Right ventricle myocardium inferior (tissue), 1 donor: Measurements from ENCODE around the gene FGGY. TPM values are rescaled to one million over a fixed set of nuclear protein-coding genes. Genes with fewer than 3 reads are reported as not detected.
A peak's percentile ranks its signal among the peaks of the same experiment; 100 is the strongest.
"Not testable (repeated sequence)": the region's sequence is repeated elsewhere in the genome, so short reads cannot be mapped to it uniquely, and the experiment has no call there.

ENCODE experiments used
- ATAC-seq: fragments of 200-7000 bp; cut with Tn5 transposase; one replicate; pipeline ENCODE4 v1.9.1; 2020; ENCODE audit warnings: mild to moderate bottlenecking, moderate library complexity
- DNase-seq: peaks from one replicate; pipeline ENCODE4 v3.0.0; 2021; ENCODE audit errors: missing footprints
- intact Hi-C: fragments of 100-400 bp; cut with DNase I; formaldehyde crosslinking; loops from one replicate; pipeline ENCODE4 v1.11.0; 2022
- total RNA-seq: library from RNA; stranded (reverse); fragmentation: NEBNext Ultra II Directional; extraction: Animal tissue kit (Norgen Biotek cat#: 25700); gene quantifications from one replicate; pipeline ENCODE4 v1.2.1, GENCODE V29; 2021
- donor health status: DM: no; HTN: yes; CAD: no; lungs with severe emphysema.

FGGY gene
- total RNA-seq, 1 donor from 2014 or later = 28.5 TPM

DNA sequence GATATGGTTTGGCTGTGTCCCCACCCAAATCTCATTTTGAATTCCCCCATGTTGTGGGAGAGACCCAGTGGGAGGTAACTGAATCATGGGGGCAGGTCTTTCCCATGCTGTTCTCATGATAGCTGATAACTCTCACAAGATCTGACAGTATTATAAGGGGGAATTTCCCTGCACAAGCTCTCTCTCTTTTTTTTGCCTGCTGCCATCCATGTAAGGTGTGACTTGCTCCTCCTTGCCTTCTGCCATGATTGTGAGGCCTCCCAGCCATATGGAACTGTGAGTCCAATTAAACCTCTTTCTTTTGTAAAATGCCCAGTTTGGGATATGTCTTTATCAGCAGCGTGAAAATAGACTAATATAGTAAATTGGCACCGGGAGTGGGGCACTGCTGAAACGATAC is 439.0 kb downstream of the FGGY start:
- DNase-seq, intact Hi-C loops, ATAC-seq: not testable (repeated sequence)

DNA sequence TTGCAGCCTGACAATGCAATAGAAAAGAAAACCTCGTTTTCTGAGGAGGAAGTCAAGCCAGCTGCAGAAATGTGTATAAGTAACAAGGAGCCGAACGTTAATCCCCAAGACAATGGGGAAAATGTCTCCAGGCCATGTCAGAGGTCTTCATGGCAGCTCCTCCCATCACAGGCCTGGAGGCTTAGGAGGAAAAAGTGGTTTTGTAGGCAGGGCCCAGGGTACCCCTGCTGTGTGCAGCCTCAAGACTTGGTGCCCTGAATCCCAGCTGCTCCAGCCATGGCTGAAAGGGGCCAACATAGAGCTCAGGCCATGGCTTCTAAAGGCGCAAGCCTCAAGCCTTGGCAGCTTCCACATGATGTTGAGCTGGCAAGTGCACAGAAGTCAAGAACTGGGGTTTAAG is 439.9 kb downstream of the FGGY start:
- intact Hi-C loops = no loop called here
- no peak for DNase-seq
- no peak for ATAC-seq

DNA sequence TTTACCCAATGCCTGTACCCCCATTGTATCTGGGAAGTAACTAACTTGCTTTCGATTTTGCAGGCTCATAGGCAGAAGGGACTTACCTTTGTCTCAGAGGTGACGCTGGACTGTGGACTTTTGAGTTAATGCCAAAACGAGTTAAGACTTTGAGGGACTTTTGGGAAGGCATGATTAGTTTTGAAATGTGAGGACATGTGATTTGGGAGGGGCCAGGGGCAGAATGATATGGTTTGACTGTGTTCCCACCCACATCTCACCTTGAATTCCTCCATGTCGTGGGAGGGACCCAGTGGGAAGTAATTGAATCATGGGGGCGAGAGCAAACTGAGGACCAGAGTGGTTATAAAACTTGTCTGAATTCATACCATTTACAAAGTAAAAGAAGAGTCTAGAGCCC is 440.7 kb downstream of the FGGY start:
- ATAC-seq = no peak
- intact Hi-C loops = no loop called here
- DNase-seq = no peak

DNA sequence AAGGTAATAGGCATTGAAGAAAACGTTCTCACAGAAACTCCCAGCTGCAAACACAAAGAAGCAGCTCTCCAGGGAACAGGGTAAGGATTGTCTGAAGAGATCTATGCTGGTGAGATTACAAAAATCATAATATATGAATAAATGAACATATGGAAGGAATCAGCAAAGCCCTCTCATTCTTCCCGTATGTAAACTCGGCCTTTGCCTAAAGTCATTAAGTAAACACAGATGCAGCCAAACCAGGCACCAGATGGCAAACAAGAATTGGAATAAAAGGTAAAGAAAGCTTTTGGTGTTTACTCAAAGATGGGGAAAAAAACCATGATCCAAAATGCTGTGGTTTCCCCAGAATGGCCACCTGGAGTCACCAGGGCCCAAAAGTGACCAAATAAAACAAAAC is 441.3 kb downstream of the FGGY start:
- intact Hi-C loops = no loop called here
- DNase-seq (no peak), ATAC-seq (no peak)

DNA sequence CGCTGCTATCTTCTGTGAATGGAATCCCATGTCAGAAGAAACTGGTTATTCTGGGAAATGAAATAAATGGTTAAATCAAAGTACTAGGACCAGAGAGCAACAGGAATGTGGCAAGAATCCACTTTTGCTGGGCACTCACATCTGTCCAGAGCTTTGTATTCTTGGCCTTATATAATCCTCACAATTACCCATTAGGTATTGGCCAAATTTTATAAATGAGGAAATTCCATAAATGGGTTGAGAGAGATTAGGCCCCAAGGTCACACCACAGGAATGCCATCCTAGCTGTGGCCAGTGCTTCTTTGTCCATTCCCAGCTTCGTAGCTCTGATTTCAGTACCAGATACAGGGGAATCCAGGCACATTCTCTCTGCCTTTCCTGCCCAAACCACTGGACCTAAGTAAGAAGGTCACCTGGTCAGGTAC is 441.7 kb downstream of the FGGY start:
- ATAC-seq (no peak), DNase-seq (no peak)
- intact Hi-C loops = no loop called here

DNA sequence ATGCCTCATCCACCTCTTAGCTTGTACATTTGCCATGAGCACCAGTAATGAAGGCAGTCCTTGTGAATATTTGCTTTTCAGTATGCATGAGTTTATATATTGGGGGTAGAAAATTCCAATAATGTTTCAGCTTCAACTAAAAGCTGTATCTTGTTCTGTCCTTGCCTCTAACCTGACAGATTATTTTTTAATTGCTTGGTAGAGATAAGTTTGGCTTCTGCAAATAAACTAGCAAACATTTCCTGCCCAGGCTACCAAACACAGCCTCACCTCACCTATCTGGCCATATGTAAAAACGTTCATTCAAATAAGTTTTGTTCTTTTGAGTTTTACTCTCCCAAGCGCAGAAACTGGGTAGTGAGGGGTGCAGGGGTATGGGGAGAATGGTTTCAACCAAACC is 442.2 kb downstream of the FGGY start:
- intact Hi-C loops = no loop called here
- ATAC-seq = no peak
- DNase-seq = no peak

DNA sequence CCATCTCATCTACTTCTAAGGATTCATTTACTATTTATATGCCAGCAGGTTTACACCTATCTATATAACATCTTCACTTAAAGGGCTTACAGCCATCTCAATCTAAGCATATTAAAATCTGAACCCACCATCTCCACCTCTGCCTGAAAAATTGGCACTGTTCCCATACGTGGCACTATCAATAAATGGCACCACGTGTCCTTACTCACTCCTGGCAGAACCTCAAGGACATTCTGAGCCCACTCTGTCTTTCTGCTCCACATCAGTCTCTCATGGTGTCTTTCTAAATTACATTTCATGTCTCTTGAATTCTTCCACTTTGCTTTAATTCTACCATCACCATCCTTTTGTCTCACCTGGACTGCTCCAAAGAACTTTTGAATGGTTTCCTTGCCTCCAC is 445.6 kb downstream of the FGGY start:
- no peak for DNase-seq
- intact Hi-C loops = loop anchor here (2.0 kb wide), 1 partner anchor 24 kb away; no protein-coding TSS in a partner anchor
- peak; percentile 29 for ATAC-seq

DNA sequence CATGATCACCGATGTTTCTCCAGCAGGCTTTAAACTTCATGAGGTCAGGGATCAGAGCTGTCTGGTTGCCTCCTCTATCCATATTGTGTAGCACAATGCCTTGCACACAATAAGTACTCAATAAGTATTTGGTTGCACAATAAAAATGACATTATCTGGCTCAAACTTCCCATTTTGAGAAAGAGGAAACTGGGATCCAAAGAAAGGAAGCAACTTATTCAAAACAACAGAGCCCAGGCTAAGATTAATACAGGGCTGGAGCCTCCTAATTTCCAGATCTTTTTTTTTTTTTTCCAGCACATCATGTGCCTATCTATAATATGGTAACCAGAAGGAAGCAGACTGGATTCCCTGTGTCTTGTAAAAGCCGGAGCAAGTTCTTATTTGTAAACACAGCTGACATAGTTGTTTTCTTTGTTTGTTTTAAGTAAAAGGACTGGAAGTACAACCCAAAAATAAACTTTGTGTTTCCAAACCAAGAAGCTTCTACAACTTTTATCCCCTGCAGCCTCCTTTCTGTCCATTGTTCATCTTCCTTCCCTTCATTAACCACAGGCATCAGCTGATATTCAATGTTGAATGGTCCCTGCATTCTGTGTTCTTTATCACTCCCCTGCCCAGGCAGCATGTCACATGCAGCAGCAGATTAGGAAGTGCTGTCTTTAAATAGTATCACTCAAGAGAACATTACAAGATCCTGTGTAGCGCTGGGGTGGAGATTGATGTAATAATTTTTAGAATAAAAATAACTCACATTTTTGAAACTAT is 446.6 kb downstream of the FGGY start:
- intact Hi-C loops = loop anchor here (2.0 kb wide), 1 partner anchor 25 kb away; no protein-coding TSS in a partner anchor
- DNase-seq (no peak), ATAC-seq (peak; percentile 89)

GRCh38 chr1:59747420-59748024 is 450.6 kb downstream of the FGGY start:
- intact Hi-C loops = no loop called here
- DNase-seq = no peak
- no peak for ATAC-seq

DNA sequence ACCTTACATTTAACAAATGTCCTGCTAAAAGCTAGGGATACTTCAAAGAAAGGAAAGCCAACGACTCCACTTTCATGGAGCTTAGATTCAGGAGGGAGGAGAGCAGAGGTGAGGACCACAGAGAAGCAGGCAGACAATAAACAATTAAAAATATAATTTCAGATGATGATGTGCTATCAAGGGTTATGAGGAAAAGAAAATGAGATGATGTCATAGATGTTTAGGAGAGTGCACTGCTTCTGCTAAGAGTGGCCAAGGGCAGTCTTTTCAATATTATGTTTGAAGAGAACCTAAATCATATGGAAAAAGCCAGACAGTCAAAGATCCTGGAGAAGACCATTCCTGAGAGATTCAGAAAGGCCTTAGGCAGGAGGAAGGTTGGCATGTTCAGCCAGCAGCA is 451.2 kb downstream of the FGGY start:
- no peak for DNase-seq

DNA sequence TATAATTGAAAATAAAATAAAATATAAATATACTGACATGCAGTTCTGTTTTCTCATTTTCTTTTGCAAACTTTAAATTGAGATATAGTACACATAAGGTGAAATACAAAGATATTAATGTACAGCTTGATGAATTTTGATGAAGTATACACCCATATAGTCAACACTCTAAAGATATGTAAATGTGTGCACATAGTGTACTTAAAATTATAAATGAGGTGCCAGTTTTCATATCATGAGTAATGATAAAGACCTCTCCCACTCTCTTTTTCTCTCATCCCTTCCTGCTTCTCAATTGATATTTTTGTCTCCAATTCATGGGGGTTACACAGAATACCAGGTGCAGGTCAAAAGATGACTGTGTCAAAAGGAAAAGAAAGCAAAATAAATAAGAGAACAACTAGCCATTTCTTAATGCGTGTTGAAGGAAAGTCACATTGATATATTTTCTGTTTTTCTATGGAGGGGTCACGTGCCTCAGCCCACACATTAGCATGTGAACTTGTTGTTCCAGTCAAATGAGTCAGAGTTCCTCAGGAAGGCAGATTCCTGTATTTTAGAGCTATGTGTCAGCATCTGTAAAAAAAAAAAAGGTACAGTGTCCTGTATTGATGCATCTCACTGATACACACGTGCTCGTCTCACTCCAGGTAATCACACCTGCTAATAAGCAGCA is 453.6 kb downstream of the FGGY start:
- ATAC-seq = peak; percentile 20

More for the DNA sequence above, 451.2 kb downstream of the FGGY start:
- ATAC-seq = no peak
- intact Hi-C loops = no loop called here

DNA sequence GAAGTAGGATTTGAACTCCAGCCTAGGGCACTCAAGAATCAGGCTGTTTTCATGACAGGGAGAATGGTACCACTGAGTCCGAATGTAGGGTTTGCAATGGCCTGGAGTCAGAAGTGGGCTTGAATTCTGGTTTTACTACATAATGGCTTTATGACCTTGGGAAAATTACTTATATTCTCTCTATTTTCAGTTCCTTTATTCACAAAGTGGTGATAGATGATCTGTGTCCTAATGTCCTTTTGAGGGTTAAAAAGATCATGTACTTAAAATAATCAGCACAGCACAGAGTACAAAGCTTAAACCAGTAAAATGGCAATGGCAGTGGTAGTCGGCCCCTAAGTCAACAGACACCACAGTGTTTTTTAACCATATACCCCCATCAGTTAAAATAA is 454.1 kb downstream of the FGGY start:
- DNase-seq (no peak), ATAC-seq (no peak)
- intact Hi-C loops = loop anchor here (10.0 kb wide), 2 partner anchors 606 to 1236 kb away; no protein-coding TSS in a partner anchor

More for the DNA sequence above, 453.6 kb downstream of the FGGY start:
- no peak for DNase-seq
- intact Hi-C loops = loop anchor here (10.0 kb wide), 2 partner anchors 606 to 1236 kb away; no protein-coding TSS in a partner anchor

GRCh38 chr1:59751801-59752200 is 454.9 kb downstream of the FGGY start:
- no peak for DNase-seq
- intact Hi-C loops = loop anchor here (10.0 kb wide), 2 partner anchors 607 to 1237 kb away; no protein-coding TSS in a partner anchor
- no peak for ATAC-seq

- ATAC-seq (no peak), DNase-seq (no peak)
- intact Hi-C loops = loop anchor here (10.0 kb wide), 2 partner anchors 608 to 1238 kb away; no protein-coding TSS in a partner anchor
These were observed 455.9 kb downstream of the FGGY start for GRCh38 chr1:59752556-59753414.

GRCh38 chr1:59755069-59755685 is 458.3 kb downstream of the FGGY start:
- intact Hi-C loops = loop anchor here (5.0 to 10.0 kb wide), 5 partner anchors 38 to 1240 kb away; no protein-coding TSS in a partner anchor
- ATAC-seq (no peak), DNase-seq (no peak)

DNA sequence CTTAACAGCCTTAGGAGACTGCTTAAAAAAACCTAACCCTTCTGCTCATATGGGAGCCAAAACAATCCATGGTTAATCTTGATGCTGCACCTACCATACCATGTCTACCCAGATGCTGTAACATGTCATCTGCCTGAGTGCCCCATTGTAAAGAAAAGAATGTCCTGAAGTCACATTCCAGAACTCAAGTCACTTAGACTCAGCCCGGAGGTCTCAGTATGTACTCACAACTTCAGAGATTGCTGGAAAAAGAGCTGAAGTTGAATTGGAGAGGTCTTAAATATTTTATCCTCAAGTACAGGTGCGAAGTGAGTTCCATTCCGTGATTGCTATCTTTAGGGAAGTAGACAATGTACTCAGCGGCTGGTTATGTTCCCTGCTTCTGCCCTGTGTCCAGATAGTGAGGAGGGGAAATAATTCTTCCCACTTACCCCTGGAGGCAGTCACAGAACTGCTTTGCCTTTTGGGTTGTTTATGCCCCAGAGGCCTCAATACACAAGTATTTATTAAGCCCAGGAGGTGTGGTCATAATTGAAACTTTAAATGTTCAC is 460.4 kb downstream of the FGGY start:
- DNase-seq (no peak), ATAC-seq (no peak)

GRCh38 chr1:59759156-59759925 is 462.4 kb downstream of the FGGY start:
- ATAC-seq (peak; percentile 96), DNase-seq (peak; percentile 89)
- intact Hi-C loops = loop anchor here (1.0 to 10.0 kb wide), 8 partner anchors 42 to 1245 kb away; partner anchors contain the start of gene FGGY

More for the DNA sequence above, 460.4 kb downstream of the FGGY start:
- intact Hi-C loops = loop anchor here (5.0 to 10.0 kb wide), 5 partner anchors 40 to 1242 kb away; no protein-coding TSS in a partner anchor
